Measurements from ENCODE around the gene NTHL1. TPM values are rescaled to one million over a fixed set of nuclear protein-coding genes. Genes with fewer than 3 reads are reported as not detected.
A peak's percentile ranks its signal among the peaks of the same experiment; 100 is the strongest.

NTHL1 gene
- total RNA-seq, 1 experiment from 2014 or later: 39.8 TPM

DNA sequence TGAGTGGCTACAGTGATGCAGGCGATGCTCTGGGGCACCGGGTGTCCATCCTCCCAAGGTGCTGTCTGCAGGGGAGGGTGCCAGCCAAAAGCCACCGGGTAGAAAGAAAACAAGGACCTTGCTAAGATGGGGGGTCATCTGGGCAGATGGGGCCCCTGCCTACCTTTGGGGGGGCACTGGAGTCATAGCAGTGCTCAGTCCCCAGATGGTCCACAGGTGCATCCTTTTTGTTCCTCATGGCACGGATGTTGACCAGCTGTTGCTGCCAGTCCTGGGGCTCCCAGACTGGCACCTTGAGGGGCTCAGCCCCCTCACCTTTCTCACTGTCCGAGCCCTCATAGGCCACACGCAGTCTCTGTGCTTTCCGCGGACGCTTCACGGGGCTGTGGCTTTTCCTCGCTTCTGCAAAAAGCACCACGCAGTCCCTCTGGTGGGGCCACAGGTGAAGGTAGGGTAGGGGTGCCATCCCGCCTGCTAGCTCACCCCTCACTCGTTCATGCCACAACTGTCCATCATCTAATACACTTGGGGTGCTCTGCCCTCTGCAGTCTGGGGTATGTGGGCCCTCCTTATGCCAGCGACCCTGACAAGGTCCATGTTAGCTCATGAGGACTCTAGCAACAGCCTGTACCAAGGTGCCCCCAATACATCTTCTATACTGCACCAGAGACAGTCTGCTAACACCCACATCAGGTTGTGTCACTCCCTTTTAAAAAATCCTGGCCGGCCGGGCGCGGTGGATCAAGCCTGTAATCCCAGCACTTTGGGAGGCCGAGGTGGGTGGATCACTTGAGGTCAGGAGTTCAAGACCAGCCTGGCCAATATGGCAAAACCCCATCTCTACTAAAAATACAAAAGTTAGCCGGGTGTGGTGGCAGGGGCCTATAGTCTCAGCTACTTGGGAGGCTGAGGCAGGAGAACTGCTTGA lies 1.4 kb downstream of the NTHL1 start:
- Histone ChIP-seq H3K36me3 (ENCODE audit: control insufficient read depth, insufficient read depth, low read length) (no peaks in the 10 kb centered on the region; the same call in 1 of the 2 replicates), H3K4me3 (ENCODE audit: low read depth in 2 of 2, low read length in 2 of 2) (peak overlapping the region in 1 of 2 experiments; percentile 96; a peak in 3 of 4 replicates), H3K27ac (ENCODE audit: low read length) (peak overlapping the region; percentile 72), H3K9me3 (ENCODE audit: control insufficient read depth, insufficient read depth, low read depth, low read length) (no peaks in the 10 kb centered on the region), H3K27me3 (ENCODE audit: control insufficient read depth, insufficient read depth, low read length) (no peaks in the 10 kb centered on the region), H3K4me1 (ENCODE audit: control insufficient read depth, insufficient read depth, low read length) (peaks cover 24% of the 10 kb centered on the region)
- DNase-seq (ENCODE audit: low read depth, low spot score) (no peak), ATAC-seq (no peak)
- intact Hi-C loops (cut with micrococcal nuclease; ENCODE audit: unreplicated experiment): no loop called here
- POLR2A ChIA-PET: no interaction called here
- TF ChIP-seq, protein P1, sequence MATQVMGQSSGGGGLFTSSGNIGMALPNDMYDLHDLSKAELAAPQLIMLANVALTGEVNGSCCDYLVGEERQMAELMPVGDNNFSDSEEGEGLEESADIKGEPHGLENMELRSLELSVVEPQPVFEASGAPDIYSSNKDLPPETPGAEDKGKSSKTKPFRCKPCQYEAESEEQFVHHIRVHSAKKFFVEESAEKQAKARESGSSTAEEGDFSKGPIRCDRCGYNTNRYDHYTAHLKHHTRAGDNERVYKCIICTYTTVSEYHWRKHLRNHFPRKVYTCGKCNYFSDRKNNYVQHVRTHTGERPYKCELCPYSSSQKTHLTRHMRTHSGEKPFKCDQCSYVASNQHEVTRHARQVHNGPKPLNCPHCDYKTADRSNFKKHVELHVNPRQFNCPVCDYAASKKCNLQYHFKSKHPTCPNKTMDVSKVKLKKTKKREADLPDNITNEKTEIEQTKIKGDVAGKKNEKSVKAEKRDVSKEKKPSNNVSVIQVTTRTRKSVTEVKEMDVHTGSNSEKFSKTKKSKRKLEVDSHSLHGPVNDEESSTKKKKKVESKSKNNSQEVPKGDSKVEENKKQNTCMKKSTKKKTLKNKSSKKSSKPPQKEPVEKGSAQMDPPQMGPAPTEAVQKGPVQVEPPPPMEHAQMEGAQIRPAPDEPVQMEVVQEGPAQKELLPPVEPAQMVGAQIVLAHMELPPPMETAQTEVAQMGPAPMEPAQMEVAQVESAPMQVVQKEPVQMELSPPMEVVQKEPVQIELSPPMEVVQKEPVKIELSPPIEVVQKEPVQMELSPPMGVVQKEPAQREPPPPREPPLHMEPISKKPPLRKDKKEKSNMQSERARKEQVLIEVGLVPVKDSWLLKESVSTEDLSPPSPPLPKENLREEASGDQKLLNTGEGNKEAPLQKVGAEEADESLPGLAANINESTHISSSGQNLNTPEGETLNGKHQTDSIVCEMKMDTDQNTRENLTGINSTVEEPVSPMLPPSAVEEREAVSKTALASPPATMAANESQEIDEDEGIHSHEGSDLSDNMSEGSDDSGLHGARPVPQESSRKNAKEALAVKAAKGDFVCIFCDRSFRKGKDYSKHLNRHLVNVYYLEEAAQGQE (IDR thresholded peaks at IDR 0.05; ENCODE audit: insufficient read depth in 1 of 2, low read depth in 2 of 2, low read length in 1 of 2): no peak
- TF ChIP-seq, protein P2, sequence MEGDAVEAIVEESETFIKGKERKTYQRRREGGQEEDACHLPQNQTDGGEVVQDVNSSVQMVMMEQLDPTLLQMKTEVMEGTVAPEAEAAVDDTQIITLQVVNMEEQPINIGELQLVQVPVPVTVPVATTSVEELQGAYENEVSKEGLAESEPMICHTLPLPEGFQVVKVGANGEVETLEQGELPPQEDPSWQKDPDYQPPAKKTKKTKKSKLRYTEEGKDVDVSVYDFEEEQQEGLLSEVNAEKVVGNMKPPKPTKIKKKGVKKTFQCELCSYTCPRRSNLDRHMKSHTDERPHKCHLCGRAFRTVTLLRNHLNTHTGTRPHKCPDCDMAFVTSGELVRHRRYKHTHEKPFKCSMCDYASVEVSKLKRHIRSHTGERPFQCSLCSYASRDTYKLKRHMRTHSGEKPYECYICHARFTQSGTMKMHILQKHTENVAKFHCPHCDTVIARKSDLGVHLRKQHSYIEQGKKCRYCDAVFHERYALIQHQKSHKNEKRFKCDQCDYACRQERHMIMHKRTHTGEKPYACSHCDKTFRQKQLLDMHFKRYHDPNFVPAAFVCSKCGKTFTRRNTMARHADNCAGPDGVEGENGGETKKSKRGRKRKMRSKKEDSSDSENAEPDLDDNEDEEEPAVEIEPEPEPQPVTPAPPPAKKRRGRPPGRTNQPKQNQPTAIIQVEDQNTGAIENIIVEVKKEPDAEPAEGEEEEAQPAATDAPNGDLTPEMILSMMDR (IDR thresholded peaks at IDR 0.05): no peak
- no peak for TF ChIP-seq SIN3A (IDR thresholded peaks at IDR 0.05; ENCODE audit: borderline replicate concordance, insufficient read depth, low read depth, low read length)
- no peak for TF ChIP-seq TCF7L2 (IDR thresholded peaks at IDR 0.05; ENCODE audit: low read depth, low read length)
- TF ChIP-seq POLR2AphosphoS5 (IDR thresholded peaks at IDR 0.05; ENCODE audit: low read depth, low read length): no peak
- CTCF ChIA-PET: no interaction called here
- in situ Hi-C loops (cut with HindIII; ENCODE audit: low pct_unique_long_range_greater_than_20kb, low sequenced_read_pairs): no loop called here
- BruUV-seq (replicated peaks): no TSS peak

DNA sequence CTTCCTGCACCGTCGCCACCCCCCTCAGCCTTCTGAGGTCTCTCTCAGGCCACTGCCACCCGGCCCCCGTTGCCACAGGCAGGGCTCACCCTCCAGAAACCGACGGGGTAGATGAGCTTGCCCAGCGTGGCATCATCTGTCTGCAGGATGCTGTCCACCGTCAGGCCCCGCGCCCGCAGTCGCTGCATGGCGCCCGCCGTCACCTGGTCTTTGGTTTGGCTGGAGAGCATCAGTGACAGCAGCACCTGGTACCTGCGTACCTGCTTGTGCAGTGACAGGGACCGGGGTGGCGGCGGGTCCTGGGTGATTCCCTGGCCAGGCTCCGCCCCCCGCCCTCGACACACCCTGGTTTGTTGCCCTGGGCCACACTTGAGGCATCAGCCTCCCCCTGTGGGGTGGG lies 3.1 kb downstream of the NTHL1 start:
- Histone ChIP-seq H3K27me3 (ENCODE audit: control insufficient read depth, insufficient read depth, low read length) (no peaks in the 10 kb centered on the region), H3K4me3 (ENCODE audit: low read depth in 2 of 2, low read length in 2 of 2) (no peak overlapping the region), H3K27ac (ENCODE audit: low read length) (no peak overlapping the region), H3K4me1 (ENCODE audit: control insufficient read depth, insufficient read depth, low read length) (peaks cover 39% of the 10 kb centered on the region), H3K36me3 (ENCODE audit: control insufficient read depth, insufficient read depth, low read length) (no peaks in the 10 kb centered on the region; the same call in 1 of the 2 replicates), H3K9me3 (ENCODE audit: control insufficient read depth, insufficient read depth, low read depth, low read length) (no peaks in the 10 kb centered on the region)
- DNase-seq (ENCODE audit: low read depth, low spot score) (no peak), ATAC-seq (no peak)
- in situ Hi-C loops (cut with HindIII; ENCODE audit: low pct_unique_long_range_greater_than_20kb, low sequenced_read_pairs): no loop called here
- TF ChIP-seq, protein P2 (IDR thresholded peaks at IDR 0.05): no peak
- TF ChIP-seq, protein P1 (IDR thresholded peaks at IDR 0.05; ENCODE audit: insufficient read depth in 1 of 2, low read depth in 2 of 2, low read length in 1 of 2): no peak
- TF ChIP-seq POLR2AphosphoS5 (IDR thresholded peaks at IDR 0.05; ENCODE audit: low read depth, low read length): no peak
- no peak for TF ChIP-seq SIN3A (IDR thresholded peaks at IDR 0.05; ENCODE audit: borderline replicate concordance, insufficient read depth, low read depth, low read length)
- no peak for TF ChIP-seq TCF7L2 (IDR thresholded peaks at IDR 0.05; ENCODE audit: low read depth, low read length)
- ChIA-PET POLR2A (interaction anchor here (0.6 to 0.7 kb wide), 2 partner anchors 22 to 33 kb away, joined by 3 to 5 read pairs; no protein-coding TSS in a partner anchor), CTCF (no interaction called here)
- intact Hi-C loops (cut with micrococcal nuclease; ENCODE audit: unreplicated experiment): no loop called here
- BruUV-seq (replicated peaks): no TSS peak
